Rectal smooth muscle tissue (tissue), 1 donor: ENCODE measurements around the gene SNED1.
"Not testable (repeated sequence)": the region's sequence is repeated elsewhere in the genome, so short reads cannot be mapped to it uniquely, and the experiment has no call there.

Source experiments
- H3K27ac ChIP-seq: one replicate; pipeline ENCODE4 v1.7.0; 2013; ENCODE audit warnings: low read depth, low read length, inconsistent platforms
- H3K27me3 ChIP-seq: one replicate; pipeline ENCODE4 v1.7.0; 2013; ENCODE audit warnings: low read length; ENCODE audit not compliant: control insufficient read depth, insufficient read depth
- H3K36me3 ChIP-seq: one replicate; pipeline ENCODE4 v1.7.0; 2013; ENCODE audit warnings: low read length; ENCODE audit not compliant: control insufficient read depth, insufficient read depth
- H3K4me1 ChIP-seq: one replicate; pipeline ENCODE4 v1.7.0; 2013; ENCODE audit warnings: low read length; ENCODE audit not compliant: control insufficient read depth, insufficient read depth
- H3K4me3 ChIP-seq: one replicate; pipeline ENCODE4 v1.7.0; 2013; ENCODE audit warnings: low read length
- H3K9ac ChIP-seq: one replicate; pipeline ENCODE4 v1.7.0; 2013; ENCODE audit warnings: low read length

SNED1 gene

DNA sequence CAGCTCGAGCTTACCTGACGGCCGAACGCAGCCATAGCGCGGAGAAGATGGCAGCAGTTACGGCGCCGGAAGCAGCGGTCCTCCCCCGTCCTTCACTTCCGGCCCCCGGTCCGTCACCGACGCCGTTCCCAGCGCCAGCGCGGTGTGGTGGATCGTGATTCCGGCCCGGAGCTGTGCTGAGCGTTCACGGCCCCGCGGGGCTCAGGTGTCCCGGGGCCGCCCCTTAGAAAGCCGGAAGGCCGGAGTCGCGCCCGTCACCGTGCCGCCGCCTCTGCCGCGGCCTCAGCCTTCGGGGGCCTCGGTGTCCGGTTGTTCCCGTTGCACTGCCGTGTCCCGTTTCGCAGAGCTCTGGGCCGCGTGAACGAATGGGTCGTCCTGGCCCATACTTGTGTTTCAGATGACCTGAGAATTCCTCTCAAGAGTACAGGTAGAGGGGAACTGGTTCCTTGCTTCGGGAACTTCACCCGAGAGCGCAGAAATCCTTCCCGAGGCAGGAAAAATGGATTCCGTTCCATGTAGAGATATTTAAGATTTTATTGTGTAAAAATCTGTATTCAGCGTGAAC lies 103.9 kb downstream of the SNED1 start, which contains the start of gene MTERF4:
TSS of gene MTERF4 (minus strand) at position 49 of the 565 bp plus-strand sequence. CDS start at position 35, 14 bp downstream.
- Histone ChIP-seq H3K4me1 (peaks cover 3% of the 10 kb centered on the region), H3K9ac (peak within 1 kb of the TSS; percentile 69), H3K36me3 (peaks cover 4% of the 10 kb centered on the region), H3K27ac (peak within 1 kb of the TSS; percentile 79), H3K4me3 (peak within 1 kb of the TSS; percentile 78), H3K27me3 (no peaks in the 10 kb centered on the region)

DNA sequence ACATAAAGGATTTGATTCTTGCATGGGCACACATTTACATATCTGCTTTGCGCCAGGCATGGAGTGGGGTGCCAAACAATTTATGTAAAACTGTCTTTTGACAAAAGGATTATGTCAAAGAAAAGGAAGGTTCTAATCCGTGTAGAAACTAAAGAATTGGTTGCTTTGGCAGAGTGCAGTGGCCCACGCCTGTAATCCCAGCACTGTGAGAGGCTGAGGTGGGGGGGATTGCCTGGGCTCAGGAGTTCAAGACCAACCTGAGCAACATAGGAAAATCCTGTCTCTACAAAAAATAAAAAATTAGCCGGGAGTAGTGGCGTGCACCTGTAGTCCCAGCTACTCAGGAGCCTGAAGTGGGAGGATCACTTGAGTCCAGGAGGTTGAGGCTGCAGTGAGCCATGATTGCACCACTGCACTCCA lies 104.8 kb downstream of the SNED1 start:
- H3K4me3 ChIP-seq, result peak overlapping the region; percentile 78
- H3K4me1 ChIP-seq, result peaks cover 3% of the 10 kb centered on the region
- H3K36me3 ChIP-seq, result peaks cover 4% of the 10 kb centered on the region
- no peaks in the 10 kb centered on the region for H3K27me3 ChIP-seq
- H3K27ac ChIP-seq, result no peak overlapping the region
- H3K9ac ChIP-seq, result no peak overlapping the region

DNA sequence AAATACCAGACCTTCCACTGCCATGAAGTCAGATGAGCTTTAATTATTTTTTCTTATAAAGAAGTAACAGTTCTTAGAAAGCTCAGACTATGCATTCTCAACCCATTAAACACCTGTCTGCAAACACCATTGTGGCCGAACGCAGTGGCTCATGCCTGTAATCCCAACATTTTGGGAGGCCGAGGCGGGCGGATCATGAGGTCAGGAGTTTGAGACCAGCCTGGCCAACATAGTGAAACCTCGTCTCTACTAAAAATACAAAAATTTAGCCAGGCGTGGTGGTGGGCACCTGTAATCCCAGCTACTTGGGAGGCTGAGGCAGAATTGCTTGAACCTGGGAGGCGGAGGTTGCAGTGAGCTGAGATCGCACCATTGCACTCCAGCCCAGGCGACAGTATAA lies 106.2 kb downstream of the SNED1 start:
- not testable (repeated sequence) for H3K4me1 ChIP-seq, H3K36me3 ChIP-seq, H3K4me3 ChIP-seq, H3K27me3 ChIP-seq, H3K27ac ChIP-seq, H3K9ac ChIP-seq

DNA sequence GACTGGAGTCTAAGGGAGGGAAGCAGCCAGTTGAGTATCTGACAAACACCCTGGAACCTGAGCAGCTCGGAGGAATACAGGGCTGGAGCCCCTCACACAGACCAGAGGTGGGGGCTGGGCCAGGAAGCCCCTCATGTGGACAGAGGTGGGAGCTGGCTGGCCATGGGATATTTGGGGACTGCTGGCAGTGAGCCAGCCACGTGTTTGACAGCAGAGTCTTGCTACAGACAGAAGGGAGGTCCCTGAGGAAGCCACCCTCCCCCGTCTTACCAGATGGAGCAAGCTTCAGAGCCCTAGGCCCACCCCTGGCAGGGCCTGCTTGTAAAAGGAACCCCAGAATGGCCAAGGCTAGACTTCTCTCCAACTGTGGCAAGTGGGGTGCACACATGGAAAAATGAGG lies 107.2 kb downstream of the SNED1 start:
- Histone ChIP-seq H3K27me3 (no peaks in the 10 kb centered on the region), H3K27ac (no peak overlapping the region), H3K36me3 (no peaks in the 10 kb centered on the region), H3K4me1 (peaks cover 2% of the 10 kb centered on the region), H3K4me3 (no peak overlapping the region), H3K9ac (no peak overlapping the region)

DNA sequence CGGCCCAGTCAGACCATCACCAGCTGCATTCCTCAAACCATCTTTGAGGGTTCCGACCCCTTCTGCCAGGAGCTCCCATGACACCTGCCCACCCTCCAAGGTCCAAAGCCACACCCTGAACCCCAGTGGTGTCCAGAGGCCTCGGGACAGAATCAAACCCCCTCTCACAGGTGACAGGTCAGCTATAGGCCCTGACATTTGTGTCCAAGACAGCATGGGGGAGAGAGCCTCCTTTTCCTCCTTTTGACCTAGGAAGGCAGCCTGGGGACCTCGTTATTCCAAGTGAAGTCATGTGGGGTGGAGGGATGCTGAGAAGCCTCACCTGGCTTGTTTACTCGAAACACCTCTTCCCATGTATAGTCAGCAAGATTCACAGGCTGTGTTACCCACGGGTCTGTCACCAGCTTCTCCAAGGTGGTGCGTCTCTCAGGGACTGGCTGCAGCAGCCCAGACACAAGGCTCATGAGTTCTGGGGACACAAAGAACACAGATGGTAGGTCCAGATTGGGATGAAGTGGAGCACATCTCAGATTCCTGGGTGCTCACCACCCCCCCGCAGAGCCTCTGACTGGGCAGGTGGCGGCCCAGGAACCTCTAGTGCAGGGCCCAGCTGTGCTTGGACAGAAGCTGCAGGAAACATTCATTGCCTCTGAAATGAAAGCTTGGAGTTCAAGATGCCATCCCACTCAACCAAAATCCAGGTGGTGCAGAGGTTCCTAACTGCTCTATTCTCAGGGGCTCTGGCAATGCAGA lies 108.8 kb downstream of the SNED1 start:
- H3K27ac ChIP-seq, result no peak overlapping the region
- H3K4me1 ChIP-seq, result no peaks in the 10 kb centered on the region
- H3K4me3 ChIP-seq, result no peak overlapping the region

DNA sequence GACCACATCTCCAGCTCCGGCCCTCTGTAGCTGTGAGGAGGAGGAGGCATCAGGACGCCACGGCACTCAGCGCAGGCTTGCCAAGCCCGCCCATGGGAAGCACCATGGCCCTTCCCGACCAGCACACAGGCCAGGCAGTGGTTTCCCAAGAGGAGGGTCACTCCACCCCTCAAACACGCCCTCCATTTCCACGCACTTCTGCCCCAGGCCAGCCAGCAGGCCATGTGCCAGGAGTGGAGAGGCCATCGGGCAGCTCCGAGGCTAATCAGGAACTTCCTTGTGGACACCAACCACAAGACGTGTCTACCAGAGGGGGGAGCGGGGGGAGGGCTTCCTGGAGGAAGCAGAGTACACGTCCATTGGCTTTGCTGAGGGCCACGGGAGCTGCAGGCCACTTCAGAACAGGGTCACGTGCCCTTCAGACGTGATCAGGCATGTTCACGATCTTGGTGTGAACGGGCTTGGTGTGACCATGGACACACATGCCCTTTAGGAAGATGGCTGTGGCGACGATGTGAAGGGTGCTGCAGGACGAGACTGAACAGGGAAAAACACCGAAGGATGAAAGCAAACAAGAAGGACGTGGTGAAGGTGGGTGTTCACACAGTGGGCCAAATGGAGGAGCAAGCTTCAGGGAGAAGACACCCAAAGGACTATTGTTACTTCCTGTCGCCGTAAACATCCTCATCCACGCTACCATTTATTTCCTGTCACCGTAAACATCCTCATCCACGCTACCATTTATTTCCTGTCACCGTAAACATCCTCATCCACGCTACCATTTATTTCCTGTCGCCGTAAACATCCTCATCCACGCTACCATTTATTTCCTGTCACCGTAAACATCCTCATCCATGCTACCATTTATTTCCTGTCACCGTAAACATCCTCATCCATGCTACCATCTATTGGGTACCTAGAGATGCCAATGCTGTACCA lies 110.1 kb downstream of the SNED1 start:
- H3K36me3 ChIP-seq, result no peaks in the 10 kb centered on the region
- H3K27ac ChIP-seq, result no peak overlapping the region
- H3K27me3 ChIP-seq, result no peaks in the 10 kb centered on the region
- H3K4me3 ChIP-seq, result peak overlapping the region; percentile 27
- H3K9ac ChIP-seq, result no peak overlapping the region
- no peaks in the 10 kb centered on the region for H3K4me1 ChIP-seq

More for the DNA sequence above, 108.8 kb downstream of the SNED1 start:
- Histone ChIP-seq H3K9ac (no peak overlapping the region), H3K36me3 (no peaks in the 10 kb centered on the region), H3K27me3 (no peaks in the 10 kb centered on the region)

DNA sequence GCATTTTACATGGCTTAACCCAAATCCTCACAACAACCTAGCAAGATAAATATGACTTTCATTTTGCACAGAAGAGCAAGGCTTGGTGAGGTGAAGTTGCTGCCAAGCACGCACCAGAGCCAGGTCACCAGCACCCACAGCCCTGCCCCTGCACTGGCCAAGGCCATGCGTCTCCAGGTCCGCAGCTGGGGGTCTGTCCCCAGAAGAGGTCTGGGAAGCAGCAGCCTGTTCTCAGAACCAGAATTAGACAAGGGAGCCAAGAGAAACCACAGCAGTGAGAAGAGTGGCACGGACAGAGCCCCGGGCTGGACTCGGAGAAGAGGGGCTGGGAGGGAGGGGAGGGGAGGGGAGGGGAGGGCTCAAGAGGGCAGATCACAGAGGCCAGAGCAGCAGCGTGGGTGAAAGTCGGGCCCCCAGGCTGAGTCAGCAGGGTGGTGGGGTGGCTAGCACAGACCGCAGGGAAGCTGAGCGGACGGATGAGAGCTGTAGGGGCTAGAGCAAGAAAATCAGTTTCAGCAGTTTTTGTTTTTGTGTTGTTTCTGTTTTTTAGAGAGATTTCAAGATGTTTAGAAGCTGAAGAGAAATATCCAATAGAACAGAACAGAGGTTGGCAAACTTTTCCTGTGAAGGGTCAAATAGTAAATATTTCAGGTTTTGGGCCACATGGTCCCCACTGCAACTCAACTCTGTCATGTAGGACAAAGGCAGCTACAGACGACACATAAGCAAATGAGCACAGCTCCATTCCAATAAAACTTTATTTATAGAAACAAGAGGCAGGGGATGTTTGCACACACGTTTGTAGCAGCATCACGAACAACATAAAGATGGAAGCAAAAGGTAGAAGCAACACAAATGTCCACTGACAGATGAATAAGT lies 111.0 kb downstream of the SNED1 start:
- no peaks in the 10 kb centered on the region for H3K27me3 ChIP-seq
- peaks cover 3% of the 10 kb centered on the region for H3K36me3 ChIP-seq
- H3K4me1 ChIP-seq, result no peaks in the 10 kb centered on the region
- H3K27ac ChIP-seq, result no peak overlapping the region
- H3K9ac ChIP-seq, result no peak overlapping the region
- H3K4me3 ChIP-seq, result peak overlapping the region; percentile 27

DNA sequence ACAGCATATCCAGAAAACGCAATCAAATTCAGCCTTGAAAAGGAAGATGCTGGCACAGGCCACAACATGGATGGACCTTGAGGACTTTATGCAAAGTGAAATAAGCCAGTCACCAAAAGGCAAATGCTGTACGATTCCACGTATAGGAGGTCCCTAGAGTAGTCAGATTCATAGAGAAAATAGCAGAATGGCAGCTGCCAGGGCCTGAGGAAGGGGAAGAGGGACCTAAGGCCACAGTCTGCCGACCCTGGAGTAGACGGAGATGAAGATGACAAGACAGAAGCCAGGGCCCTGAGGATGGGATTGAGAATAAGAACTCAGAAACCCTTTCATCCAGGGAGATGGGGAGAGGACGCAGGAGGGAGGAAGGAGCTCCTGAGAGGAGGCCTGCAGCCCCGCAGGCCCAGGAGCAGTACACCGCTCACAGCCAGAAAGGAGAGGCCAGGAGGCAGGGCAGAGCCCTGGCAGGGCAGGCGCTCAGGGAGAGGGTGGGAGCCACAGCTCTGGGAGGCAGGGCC lies 111.7 kb downstream of the SNED1 start:
- Histone ChIP-seq H3K9ac (no peak overlapping the region), H3K27me3 (no peaks in the 10 kb centered on the region), H3K4me1 (no peaks in the 10 kb centered on the region), H3K4me3 (no peak overlapping the region), H3K27ac (no peak overlapping the region), H3K36me3 (peaks cover 3% of the 10 kb centered on the region)

DNA sequence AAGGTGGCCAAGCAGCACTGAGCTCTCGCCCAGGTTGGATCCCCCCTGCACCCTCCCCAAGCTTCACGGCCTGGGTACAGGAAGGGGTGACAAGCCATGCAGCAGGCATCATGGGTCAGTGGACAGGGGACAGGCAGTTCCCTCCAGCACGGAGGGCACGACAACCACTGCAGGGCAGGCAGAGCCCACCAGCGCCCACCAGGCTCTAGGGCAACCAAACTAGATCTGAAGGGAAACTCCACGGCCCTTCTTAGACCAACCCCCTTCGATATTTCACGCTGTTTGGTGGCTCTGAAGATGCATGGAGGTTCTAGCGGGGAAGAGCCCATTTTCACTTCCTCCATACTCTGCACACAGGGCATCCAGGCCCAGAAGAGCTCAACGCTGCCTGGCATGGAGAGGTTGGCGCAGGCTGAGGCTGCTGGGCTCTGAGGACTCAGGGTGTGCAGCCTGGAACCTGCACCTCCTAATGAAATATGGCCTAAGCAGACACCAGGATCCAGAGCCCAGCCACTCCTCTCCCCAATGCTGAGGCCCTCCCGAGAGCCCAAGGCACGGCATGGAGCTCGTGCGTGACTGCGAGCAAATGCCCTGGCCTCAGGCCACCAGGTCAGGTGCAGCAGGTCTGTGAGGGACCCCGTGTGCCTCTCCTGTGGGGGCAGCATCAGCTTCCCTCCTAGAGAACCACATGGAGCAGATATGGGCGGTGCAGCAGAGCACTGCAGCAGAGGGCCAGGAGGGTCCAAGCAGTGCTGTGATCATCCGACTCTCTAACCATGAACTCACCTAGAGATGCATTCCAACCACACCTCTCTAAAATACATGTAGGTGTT lies 112.4 kb downstream of the SNED1 start:
- Histone ChIP-seq H3K4me3 (no peak overlapping the region), H3K9ac (no peak overlapping the region), H3K27me3 (no peaks in the 10 kb centered on the region), H3K27ac (no peak overlapping the region), H3K4me1 (no peaks in the 10 kb centered on the region), H3K36me3 (peaks cover 3% of the 10 kb centered on the region)

DNA sequence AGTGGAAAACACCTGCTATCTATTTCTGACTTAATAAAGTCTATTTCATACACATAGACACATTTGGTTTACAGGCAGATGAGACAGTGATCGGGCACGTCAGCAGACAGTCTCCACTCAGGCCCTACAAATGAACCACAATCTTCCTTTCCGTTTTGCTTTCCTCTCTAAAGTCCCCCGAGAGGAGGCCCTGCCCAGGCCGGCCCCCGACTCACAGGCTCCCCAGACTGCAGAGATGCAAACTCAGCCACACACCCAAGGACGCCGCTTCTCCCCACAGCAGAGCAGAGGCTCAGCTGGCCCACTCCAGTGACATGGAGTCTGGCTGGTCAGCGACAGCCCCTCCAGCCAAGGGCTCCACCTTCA lies 113.0 kb downstream of the SNED1 start:
- Histone ChIP-seq H3K36me3 (peaks cover 3% of the 10 kb centered on the region), H3K9ac (no peak overlapping the region), H3K4me3 (no peak overlapping the region), H3K27me3 (no peaks in the 10 kb centered on the region), H3K4me1 (no peaks in the 10 kb centered on the region), H3K27ac (no peak overlapping the region)

DNA sequence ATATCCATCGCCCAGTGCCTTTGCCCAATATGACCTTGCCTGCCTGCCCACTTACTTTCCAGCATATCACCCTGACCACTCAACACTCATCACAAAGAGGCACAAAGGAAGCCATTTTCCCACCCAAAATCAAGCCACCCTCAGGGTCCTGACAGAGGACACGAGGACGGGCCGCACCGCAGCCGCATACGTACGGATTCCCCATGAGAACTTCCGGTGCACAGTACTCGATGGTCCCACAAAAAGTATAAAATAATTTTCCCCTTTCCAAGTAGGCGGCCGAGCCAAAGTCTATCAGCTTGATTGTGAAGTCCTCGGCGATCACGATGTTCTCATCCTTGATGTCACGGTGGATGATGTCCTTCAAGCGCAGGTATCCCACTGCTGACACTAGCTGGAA lies 113.6 kb downstream of the SNED1 start:
- Histone ChIP-seq H3K4me3 (no peak overlapping the region), H3K36me3 (peaks cover 3% of the 10 kb centered on the region), H3K27me3 (no peaks in the 10 kb centered on the region), H3K4me1 (no peaks in the 10 kb centered on the region), H3K27ac (no peak overlapping the region), H3K9ac (no peak overlapping the region)
